GM19463 (cell line): Measurements from ENCODE around the gene ARIH2.

Experiments
- ATAC-seq: cut with Tn5 transposase; IDR thresholded peaks from one replicate; pipeline ENCODE4 v1.9.1; 2021; ENCODE audit warnings: mild to moderate bottlenecking, moderate library complexity; ENCODE audit not compliant: unreplicated experiment

Gene ARIH2

DNA sequence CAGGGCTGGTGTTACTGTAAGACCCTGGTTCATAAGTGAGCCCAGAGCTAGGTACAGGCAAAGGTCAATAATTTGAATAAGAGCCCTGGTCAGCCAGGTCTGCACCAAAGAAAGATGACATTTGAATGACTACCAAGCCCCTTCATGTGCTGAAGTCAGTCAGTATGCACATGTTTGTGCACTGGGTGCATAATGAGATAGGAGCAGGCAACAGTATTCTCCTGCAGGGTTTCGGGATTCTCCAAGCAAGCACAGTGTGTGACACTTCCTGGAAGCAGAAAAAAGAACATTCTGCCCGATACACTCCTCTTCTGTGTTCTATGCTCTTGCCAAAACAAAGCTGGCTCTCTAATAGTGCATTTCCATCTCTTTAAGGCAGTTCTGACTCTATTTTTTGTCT lies 116.0 kb downstream of the ARIH2 start:
- no peak for ATAC-seq

DNA sequence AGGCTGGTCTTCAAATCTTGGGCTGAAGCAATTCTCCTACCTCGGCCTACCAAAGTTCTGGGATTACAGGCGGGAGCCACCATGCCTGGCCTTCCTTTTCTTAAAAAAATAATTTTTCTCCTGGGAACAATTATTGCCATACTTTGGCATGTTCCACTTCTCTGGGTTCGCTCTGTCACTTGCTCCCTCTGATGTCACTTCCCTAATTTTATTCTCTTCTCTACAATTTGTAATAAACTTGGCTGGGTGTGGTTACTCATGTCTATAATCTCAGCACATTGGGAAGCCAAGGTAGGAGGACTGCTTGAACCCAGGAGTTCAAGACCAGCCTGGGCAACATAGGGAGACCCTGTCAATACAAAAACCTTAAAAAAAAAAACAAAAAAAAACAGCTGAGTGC lies 116.6 kb downstream of the ARIH2 start:
- ATAC-seq: no peak
